Left kidney (tissue), 2 donors: ENCODE measurements around the gene SH2D2A. TPM values are rescaled to one million over a fixed set of nuclear protein-coding genes. Genes with fewer than 3 reads are reported as not detected.

ENCODE experiments used
- DNase-seq: peaks from one replicate; pipeline ENCODE4 v3.0.0-alpha.2; 2013
- polyA plus RNA-seq: library from polyadenylated mRNA; unstranded; fragments of 120-200 nt; gene quantifications from one replicate; pipeline ENCODE4 v1.2.1, GENCODE V29; 2013; ENCODE audit not compliant: insufficient read length

Gene SH2D2A
- polyA plus RNA-seq, 1 donor: 0.52 TPM

- DNase-seq: no peak
Measured at GRCh38 chr1:156823210-156823790, 6.7 kb upstream of the SH2D2A start.

GRCh38 chr1:156822680-156823079 lies 6.0 kb upstream of the SH2D2A start:
- no peak for DNase-seq

GRCh38 chr1:156821801-156822200 lies 5.2 kb upstream of the SH2D2A start:
- no peak for DNase-seq

GRCh38 chr1:156815961-156816422 lies 656 bp downstream of the SH2D2A start:
- no peak for DNase-seq

- DNase-seq: peak; percentile 82
Measured at GRCh38 chr1:156815307-156815826, 1.3 kb downstream of the SH2D2A start.

GRCh38 chr1:156814571-156815260 lies 1.9 kb downstream of the SH2D2A start:
- DNase-seq: no peak

GRCh38 chr1:156813750-156814570 lies 2.7 kb downstream of the SH2D2A start:
- DNase-seq: no peak

GRCh38 chr1:156813298-156813697 lies 3.4 kb downstream of the SH2D2A start:
- DNase-seq: no peak

- no peak for DNase-seq
Measured at GRCh38 chr1:156812293-156812990, 4.2 kb downstream of the SH2D2A start.

- no peak for DNase-seq
Measured at GRCh38 chr1:156811168-156811567, 5.5 kb downstream of the SH2D2A start.

GRCh38 chr1:156809711-156810366 lies 6.8 kb downstream of the SH2D2A start:
- DNase-seq: no peak

- DNase-seq: no peak
Measured at GRCh38 chr1:156809281-156809680, 7.4 kb downstream of the SH2D2A start.

GRCh38 chr1:156808186-156809030 lies 8.2 kb downstream of the SH2D2A start:
- DNase-seq: no peak

- DNase-seq: no peak
Measured at GRCh38 chr1:156807627-156808026, 9.0 kb downstream of the SH2D2A start.

GRCh38 chr1:156806512-156807440 lies 9.9 kb downstream of the SH2D2A start:
- DNase-seq: no peak

GRCh38 chr1:156805766-156806511 lies 10.7 kb downstream of the SH2D2A start:
- DNase-seq: peak; percentile 78

GRCh38 chr1:156804572-156805243 lies 11.9 kb downstream of the SH2D2A start:
- DNase-seq: no peak

- no peak for DNase-seq
Measured at GRCh38 chr1:156804026-156804425, 12.6 kb downstream of the SH2D2A start.
